Right ventricle myocardium inferior (tissue), 1 donor: ENCODE data around the gene MRPS26. TPM values are rescaled to one million over a fixed set of nuclear protein-coding genes. Genes with fewer than 3 reads are reported as not detected.
A peak's percentile ranks its signal among the peaks of the same experiment; 100 is the strongest.
"Not testable (repeated sequence)": the region's sequence is repeated elsewhere in the genome, so short reads cannot be mapped to it uniquely, and the experiment has no call there.

Experiments
- ATAC-seq: fragments of 200-7000 bp; cut with Tn5 transposase; one replicate; pipeline ENCODE4 v1.9.1; 2020; ENCODE audit warnings: mild to moderate bottlenecking, moderate library complexity
- DNase-seq: peaks from one replicate; pipeline ENCODE4 v3.0.0; 2021; ENCODE audit errors: missing footprints
- intact Hi-C: fragments of 100-400 bp; cut with DNase I; formaldehyde crosslinking; loops from one replicate; pipeline ENCODE4 v1.11.0; 2022
- total RNA-seq: library from RNA; stranded (reverse); fragmentation: NEBNext Ultra II Directional; extraction: Animal tissue kit (Norgen Biotek cat#: 25700); gene quantifications from one replicate; pipeline ENCODE4 v1.2.1, GENCODE V29; 2021
- donor health status: DM: no; HTN: yes; CAD: no; lungs with severe emphysema.

The MRPS26 gene
- total RNA-seq, 1 donor from 2014 or later, result 52.2 TPM

GRCh38 chr20:3071266-3071609 lies 25.4 kb downstream of the MRPS26 start:
- ATAC-seq (no peak), DNase-seq (no peak)
- intact Hi-C loops, result no loop called here

GRCh38 chr20:3071610-3072529 lies 26.0 kb downstream of the MRPS26 start, which contains the start of gene OXT:
Gene OXT (plus strand): TSS chr20:3071620. CDS start chr20:3071656, 36 bp downstream.
- ATAC-seq (peak; percentile 87), DNase-seq (peak; percentile 79)
- intact Hi-C loops, result no loop called here

GRCh38 chr20:3072530-3073250 lies 26.8 kb downstream of the MRPS26 start:
- intact Hi-C loops, result no loop called here
- no peak for ATAC-seq
- DNase-seq, result no peak

GRCh38 chr20:3073251-3073643 lies 27.4 kb downstream of the MRPS26 start:
- intact Hi-C loops, ATAC-seq, DNase-seq: not testable (repeated sequence)

GRCh38 chr20:3074812-3075211 lies 29.0 kb downstream of the MRPS26 start:
- intact Hi-C loops, result loop anchor here (5.0 kb wide), 1 partner anchor 37 kb away; no protein-coding TSS in a partner anchor
- DNase-seq (no peak), ATAC-seq (no peak)

- intact Hi-C loops, result loop anchor here (5.0 kb wide), 1 partner anchor 37 kb away; no protein-coding TSS in a partner anchor
- ATAC-seq, DNase-seq: not testable (repeated sequence)
Observed at GRCh38 chr20:3075315-3075714, 29.5 kb downstream of the MRPS26 start.

GRCh38 chr20:3077618-3078134 lies 31.8 kb downstream of the MRPS26 start:
- DNase-seq, result no peak
- intact Hi-C loops, result loop anchor here (5.0 kb wide), 1 partner anchor 35 kb away; no protein-coding TSS in a partner anchor
- no peak for ATAC-seq

GRCh38 chr20:3080939-3081388 lies 35.1 kb downstream of the MRPS26 start:
- DNase-seq (peak; percentile 87), ATAC-seq (peak; percentile 95)
- intact Hi-C loops, result no loop called here

- DNase-seq, result no peak
- intact Hi-C loops, result no loop called here
- no peak for ATAC-seq
Observed at GRCh38 chr20:3081641-3082040, 35.8 kb downstream of the MRPS26 start.

GRCh38 chr20:3082306-3082951 lies 36.6 kb downstream of the MRPS26 start:
- intact Hi-C loops, result no loop called here
- no peak for DNase-seq
- ATAC-seq, result no peak

- ATAC-seq (no peak), DNase-seq (no peak)
- intact Hi-C loops, result no loop called here
Observed at GRCh38 chr20:3082955-3083952, 37.4 kb downstream of the MRPS26 start.

GRCh38 chr20:3084283-3084985 lies 38.6 kb downstream of the MRPS26 start, which contains the start of gene AVP:
Gene AVP (minus strand): TSS chr20:3084724. CDS start chr20:3084674, 50 bp downstream.
- ATAC-seq (no peak), DNase-seq (no peak)
- intact Hi-C loops, result no loop called here

- ATAC-seq (no peak), DNase-seq (no peak)
- intact Hi-C loops, result no loop called here
Observed at GRCh38 chr20:3084986-3085360, 39.1 kb downstream of the MRPS26 start.

- no peak for DNase-seq
- ATAC-seq, result no peak
- intact Hi-C loops, result no loop called here
Observed at GRCh38 chr20:3085571-3086072, 39.8 kb downstream of the MRPS26 start.

GRCh38 chr20:3088031-3088430 lies 42.2 kb downstream of the MRPS26 start:
- intact Hi-C loops, result no loop called here
- no peak for DNase-seq
- ATAC-seq, result no peak

- ATAC-seq, result no peak
- intact Hi-C loops, result no loop called here
- DNase-seq, result no peak
Observed at GRCh38 chr20:3090565-3090964, 44.7 kb downstream of the MRPS26 start.
